GM13976 (cell line): ENCODE data around the gene ANKRD49.
"Not testable (repeated sequence)": the region's sequence is repeated elsewhere in the genome, so short reads cannot be mapped to it uniquely, and the experiment has no call there.

ENCODE experiments used
- DNase-seq: peaks from one replicate; pipeline ENCODE4 v3.0.0; 2012; ENCODE audit warnings: low spot score
- in situ Hi-C: fragments of 300-500 bp; cut with MboI; formaldehyde crosslinking; loops from one replicate; pipeline ENCODE4 v1.12.0; 2022; ENCODE audit warnings: low sequenced_read_pairs, mixed read lengths, inconsistent platforms; ENCODE audit not compliant: unreplicated experiment
- TF ChIP-seq, protein P1 (sequence below): IDR thresholded peaks from 2 replicates; pipeline ENCODE4 v1.5.1; 2012; ENCODE audit warnings: borderline replicate concordance, mild to moderate bottlenecking; ENCODE audit not compliant: insufficient read depth; ENCODE audit errors: extremely low read depth, missing control alignments, control extremely low read depth

The ANKRD49 gene

GRCh38 chr11:94504689-94505293, 11.0 kb downstream of the ANKRD49 start:
- TF ChIP-seq, protein P1, sequence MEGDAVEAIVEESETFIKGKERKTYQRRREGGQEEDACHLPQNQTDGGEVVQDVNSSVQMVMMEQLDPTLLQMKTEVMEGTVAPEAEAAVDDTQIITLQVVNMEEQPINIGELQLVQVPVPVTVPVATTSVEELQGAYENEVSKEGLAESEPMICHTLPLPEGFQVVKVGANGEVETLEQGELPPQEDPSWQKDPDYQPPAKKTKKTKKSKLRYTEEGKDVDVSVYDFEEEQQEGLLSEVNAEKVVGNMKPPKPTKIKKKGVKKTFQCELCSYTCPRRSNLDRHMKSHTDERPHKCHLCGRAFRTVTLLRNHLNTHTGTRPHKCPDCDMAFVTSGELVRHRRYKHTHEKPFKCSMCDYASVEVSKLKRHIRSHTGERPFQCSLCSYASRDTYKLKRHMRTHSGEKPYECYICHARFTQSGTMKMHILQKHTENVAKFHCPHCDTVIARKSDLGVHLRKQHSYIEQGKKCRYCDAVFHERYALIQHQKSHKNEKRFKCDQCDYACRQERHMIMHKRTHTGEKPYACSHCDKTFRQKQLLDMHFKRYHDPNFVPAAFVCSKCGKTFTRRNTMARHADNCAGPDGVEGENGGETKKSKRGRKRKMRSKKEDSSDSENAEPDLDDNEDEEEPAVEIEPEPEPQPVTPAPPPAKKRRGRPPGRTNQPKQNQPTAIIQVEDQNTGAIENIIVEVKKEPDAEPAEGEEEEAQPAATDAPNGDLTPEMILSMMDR = peak; percentile 35
- in situ Hi-C loops = loop anchor here (10.0 to 25.0 kb wide), 3 partner anchors 180 to 592 kb away; no protein-coding TSS in a partner anchor
- DNase-seq = peak; percentile 50

GRCh38 chr11:94506513-94506912, 12.7 kb downstream of the ANKRD49 start:
- not testable (repeated sequence) for DNase-seq
- in situ Hi-C loops = loop anchor here (10.0 to 25.0 kb wide), 3 partner anchors 182 to 594 kb away; no protein-coding TSS in a partner anchor

DNA sequence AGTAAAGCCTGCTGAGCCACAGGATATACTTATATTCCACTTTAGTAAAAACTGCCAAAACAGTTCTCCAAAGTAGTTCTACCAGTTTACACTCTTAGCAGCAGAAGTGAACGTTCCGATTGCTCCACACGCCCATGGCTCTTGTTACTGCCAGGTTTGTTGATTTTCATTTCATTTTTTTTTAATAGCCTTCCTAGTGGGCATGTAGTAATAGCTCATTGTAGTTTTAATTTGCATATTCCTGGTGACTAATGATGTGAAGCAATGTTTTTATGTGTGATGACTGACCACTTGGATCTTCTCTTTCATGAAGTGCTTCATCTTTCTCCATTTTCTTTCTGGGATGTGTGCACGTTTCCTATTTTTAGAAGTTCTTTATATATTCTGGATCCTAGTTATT, 13.7 kb downstream of the ANKRD49 start:
- in situ Hi-C loops = loop anchor here (10.0 to 25.0 kb wide), 3 partner anchors 183 to 595 kb away; no protein-coding TSS in a partner anchor
- DNase-seq = no peak
- TF ChIP-seq, protein P1 = no peak

DNA sequence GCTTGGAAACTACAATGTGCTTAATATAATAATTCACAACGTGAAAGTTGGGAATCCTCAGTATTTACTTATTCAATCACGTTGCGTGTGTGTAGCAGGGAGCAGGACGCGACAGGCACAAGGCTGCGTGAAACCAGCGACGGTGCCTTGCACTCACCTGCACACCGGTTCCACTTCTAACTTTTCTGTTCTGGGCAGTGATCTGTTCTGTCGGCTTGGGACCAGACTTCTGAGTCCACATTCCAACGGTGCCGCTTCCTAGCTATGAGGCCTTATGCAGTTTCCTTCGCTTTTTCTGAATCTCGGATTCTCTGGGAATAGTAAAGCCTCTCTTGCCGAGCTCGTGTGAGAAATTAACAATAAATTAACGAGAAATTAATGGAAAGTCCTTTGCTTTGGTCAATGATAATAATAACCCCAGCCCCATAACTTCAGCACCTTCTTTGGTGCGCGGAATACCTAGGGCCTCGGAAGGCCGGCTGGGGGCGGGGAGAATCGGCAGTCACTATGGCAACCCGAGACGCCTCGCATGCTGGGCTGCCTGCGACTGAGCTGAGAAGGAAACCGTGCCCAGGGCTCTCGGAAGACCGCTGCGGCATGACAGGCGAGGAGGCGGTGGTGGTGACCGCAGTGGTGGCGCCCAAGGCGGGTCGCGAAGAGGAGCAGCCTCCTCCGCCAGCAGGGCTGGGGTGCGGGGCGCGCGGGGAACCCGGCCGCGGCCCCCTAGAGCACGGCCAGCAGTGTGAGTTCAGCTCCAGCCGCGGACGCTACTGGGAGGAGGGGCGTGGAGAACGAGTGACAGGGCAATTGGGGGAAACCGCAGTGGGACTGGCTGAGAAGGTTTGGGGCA, 18.4 kb downstream of the ANKRD49 start, which contains the start of gene C11orf97:
Gene C11orf97, plus strand, starts transcription at position 530 of the 850 bp plus-strand sequence. Its CDS starts 68 bp downstream, at position 598.
- TF ChIP-seq, protein P1 = no peak
- in situ Hi-C loops = loop anchor here (25.0 kb wide), 1 partner anchor 600 kb away; no protein-coding TSS in a partner anchor
- DNase-seq = peak; percentile 57

GRCh38 chr11:94513091-94513490, 19.3 kb downstream of the ANKRD49 start:
- in situ Hi-C loops = loop anchor here (25.0 kb wide), 1 partner anchor 601 kb away; no protein-coding TSS in a partner anchor
- TF ChIP-seq, protein P1 = no peak
- no peak for DNase-seq

GRCh38 chr11:94515398-94515797, 21.6 kb downstream of the ANKRD49 start:
- DNase-seq = no peak
- TF ChIP-seq, protein P1 = no peak
- in situ Hi-C loops = loop anchor here (25.0 kb wide), 1 partner anchor 603 kb away; no protein-coding TSS in a partner anchor
